Peyer's patch (tissue), 4 donors: ENCODE data around the gene STT3B. TPM values are rescaled to one million over a fixed set of nuclear protein-coding genes. Genes with fewer than 3 reads are reported as not detected.

Experiments used
- DNase-seq, 3 donors: peaks; one replicate each; pipeline ENCODE4 v3.0.0-alpha.2; 2017 to 2019
- H3K27ac ChIP-seq, 4 donors: fragments of 200-600 bp; sonication (generic); one replicate each; pipeline ENCODE4 v1.5.1; 2016 to 2019
- H3K27me3 ChIP-seq, 2 donors: fragments of 200-600 bp; sonication (generic); one replicate each; pipeline ENCODE4 v1.5.1; 2019
- H3K36me3 ChIP-seq, 3 donors: fragments of 200-600 bp; sonication (generic); one replicate each; pipeline ENCODE4 v1.5.1; 2016 to 2019
- H3K4me1 ChIP-seq, 4 donors: fragments of 200-600 bp; sonication (generic); one replicate each; pipeline ENCODE4 v1.5.1; 2016 to 2019
- H3K4me3 ChIP-seq, 4 donors: fragments of 200-600 bp; sonication (generic); 1 replicate in 3 of 4; 2 replicates in 1 of 4; pipeline ENCODE4 v1.5.1; 2016 to 2019; ENCODE audit warnings: mild to moderate bottlenecking in 1 of 4
- H3K9me3 ChIP-seq, 4 donors: fragments of 200-600 bp; sonication (generic); one replicate each; pipeline ENCODE4 v1.5.1; 2016 to 2019; ENCODE audit warnings: mild to moderate bottlenecking in 1 of 4
- POLR2A ChIP-seq, 2 donors: fragments of 450-650 bp; IDR thresholded peaks; one replicate each; pipeline ENCODE4 v1.5.1; 2017; ENCODE audit warnings: antibody characterized with exemption in 2 of 2, mild to moderate bottlenecking in 2 of 2, moderate library complexity in 2 of 2
- total RNA-seq, 4 donors: library from RNA; depleted of rRNA; stranded (reverse); fragments of >200 nt; gene quantifications; one replicate each; pipeline ENCODE4 v1.1.0, GENCODE V29; 2016
- TF ChIP-seq, protein P1 (sequence below), 6 experiments: fragments of 450-650 bp in 4 of 6; fragments of 200-600 bp in 2 of 6; sonication (generic) in 1 of 6; IDR thresholded peaks; one replicate each; pipeline ENCODE4 v1.5.1; 2017 to 2019; ENCODE audit warnings: antibody characterized with exemption in 6 of 6, mild to moderate bottlenecking in 3 of 6, moderate library complexity in 1 of 6

STT3B gene
- total RNA-seq, 4 donors from 2014 or later, result 83.9 to 179 (median 144) TPM

DNA sequence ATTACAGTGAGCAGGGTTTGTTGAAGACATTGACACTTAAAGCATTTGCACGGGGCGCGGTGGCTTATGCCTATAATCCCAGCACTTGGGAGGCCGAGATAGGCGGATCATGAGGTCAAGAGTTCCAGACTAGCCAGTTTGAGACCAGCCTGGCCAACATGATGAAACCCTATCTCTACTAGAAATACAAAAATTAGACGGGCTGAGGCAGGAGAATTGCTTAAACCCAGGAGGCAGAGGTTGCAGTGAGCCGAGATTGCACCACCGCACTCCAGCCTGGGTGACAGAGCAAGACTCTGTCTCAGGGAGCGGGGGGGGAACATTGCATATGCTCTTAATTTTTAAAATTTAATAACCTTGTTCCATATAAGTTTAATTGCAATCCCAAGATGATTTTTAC is 11.9 kb downstream of the STT3B start:
- Histone ChIP-seq H3K36me3 (no peaks in the 10 kb centered on the region), H3K4me3 (no peak overlapping the region), H3K9me3 (no peaks in the 10 kb centered on the region), H3K27ac (no peak overlapping the region), H3K4me1 (peaks cover 0 to 26% (median 0%) of the 10 kb centered on the region in 4 donors), H3K27me3 (no peaks in the 10 kb centered on the region)
- TF ChIP-seq, protein P1, sequence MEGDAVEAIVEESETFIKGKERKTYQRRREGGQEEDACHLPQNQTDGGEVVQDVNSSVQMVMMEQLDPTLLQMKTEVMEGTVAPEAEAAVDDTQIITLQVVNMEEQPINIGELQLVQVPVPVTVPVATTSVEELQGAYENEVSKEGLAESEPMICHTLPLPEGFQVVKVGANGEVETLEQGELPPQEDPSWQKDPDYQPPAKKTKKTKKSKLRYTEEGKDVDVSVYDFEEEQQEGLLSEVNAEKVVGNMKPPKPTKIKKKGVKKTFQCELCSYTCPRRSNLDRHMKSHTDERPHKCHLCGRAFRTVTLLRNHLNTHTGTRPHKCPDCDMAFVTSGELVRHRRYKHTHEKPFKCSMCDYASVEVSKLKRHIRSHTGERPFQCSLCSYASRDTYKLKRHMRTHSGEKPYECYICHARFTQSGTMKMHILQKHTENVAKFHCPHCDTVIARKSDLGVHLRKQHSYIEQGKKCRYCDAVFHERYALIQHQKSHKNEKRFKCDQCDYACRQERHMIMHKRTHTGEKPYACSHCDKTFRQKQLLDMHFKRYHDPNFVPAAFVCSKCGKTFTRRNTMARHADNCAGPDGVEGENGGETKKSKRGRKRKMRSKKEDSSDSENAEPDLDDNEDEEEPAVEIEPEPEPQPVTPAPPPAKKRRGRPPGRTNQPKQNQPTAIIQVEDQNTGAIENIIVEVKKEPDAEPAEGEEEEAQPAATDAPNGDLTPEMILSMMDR (IDR thresholded peaks at IDR 0.05), result no peak
- no peak for TF ChIP-seq POLR2A (IDR thresholded peaks at IDR 0.05)
- no peak for DNase-seq

DNA sequence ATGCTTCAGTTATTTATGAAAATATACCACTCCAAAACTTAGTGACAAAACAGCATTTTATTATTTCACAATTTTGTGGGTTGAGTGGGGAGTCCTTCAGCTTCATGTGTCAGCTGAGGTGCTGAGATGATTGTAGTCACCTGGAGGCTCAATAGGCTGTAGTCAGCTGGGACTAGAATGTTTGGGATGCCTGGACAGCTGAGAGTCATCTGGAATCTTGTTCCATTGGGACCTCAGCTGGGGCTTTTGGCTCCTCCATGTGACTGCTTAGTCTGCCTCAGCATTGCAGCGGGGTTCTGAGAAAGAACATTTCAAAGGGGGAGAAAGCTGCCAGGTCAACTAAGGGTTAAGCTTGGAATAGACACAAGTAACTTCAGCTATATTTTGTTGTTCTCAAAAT is 13.4 kb downstream of the STT3B start:
- H3K27me3 ChIP-seq, result no peaks in the 10 kb centered on the region
- H3K4me1 ChIP-seq, result peaks cover 0 to 24% (median 0%) of the 10 kb centered on the region in 4 donors
- no peak overlapping the region for H3K27ac ChIP-seq

DNA sequence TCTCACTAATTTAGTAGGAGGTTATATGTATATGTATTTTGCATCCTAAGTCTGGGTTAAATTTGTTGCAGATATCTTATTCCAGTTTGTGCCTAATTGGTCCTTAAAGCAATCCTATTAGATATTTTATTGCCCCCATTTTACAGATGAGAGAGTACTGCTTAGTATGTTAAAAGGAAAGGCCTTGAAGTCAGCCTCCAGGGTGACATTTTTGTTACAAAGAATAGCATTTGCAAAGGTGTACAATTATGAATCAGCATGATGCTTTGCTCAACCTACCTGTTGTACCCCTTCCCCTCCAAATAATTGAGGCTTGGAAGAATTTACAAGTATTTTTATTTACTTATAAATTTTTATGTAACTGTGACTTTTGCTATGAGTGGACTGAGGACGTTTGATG is 14.0 kb downstream of the STT3B start:
- H3K27ac ChIP-seq, result no peak overlapping the region
- H3K9me3 ChIP-seq, result no peaks in the 10 kb centered on the region
- DNase-seq, result no peak
- H3K4me1 ChIP-seq, result peaks cover 0 to 24% (median 0%) of the 10 kb centered on the region in 4 donors
- no peak overlapping the region for H3K4me3 ChIP-seq
- H3K36me3 ChIP-seq, result no peaks in the 10 kb centered on the region
- TF ChIP-seq, protein P1 (IDR thresholded peaks at IDR 0.05), result no peak
- TF ChIP-seq POLR2A (IDR thresholded peaks at IDR 0.05), result no peak
- H3K27me3 ChIP-seq, result no peaks in the 10 kb centered on the region

More for the DNA sequence above, 13.4 kb downstream of the STT3B start:
- no peak overlapping the region for H3K4me3 ChIP-seq
- H3K36me3 ChIP-seq, result no peaks in the 10 kb centered on the region
- DNase-seq, result no peak
- TF ChIP-seq, protein P1 (IDR thresholded peaks at IDR 0.05), result no peak
- TF ChIP-seq POLR2A (IDR thresholded peaks at IDR 0.05), result no peak
- H3K9me3 ChIP-seq, result no peaks in the 10 kb centered on the region

DNA sequence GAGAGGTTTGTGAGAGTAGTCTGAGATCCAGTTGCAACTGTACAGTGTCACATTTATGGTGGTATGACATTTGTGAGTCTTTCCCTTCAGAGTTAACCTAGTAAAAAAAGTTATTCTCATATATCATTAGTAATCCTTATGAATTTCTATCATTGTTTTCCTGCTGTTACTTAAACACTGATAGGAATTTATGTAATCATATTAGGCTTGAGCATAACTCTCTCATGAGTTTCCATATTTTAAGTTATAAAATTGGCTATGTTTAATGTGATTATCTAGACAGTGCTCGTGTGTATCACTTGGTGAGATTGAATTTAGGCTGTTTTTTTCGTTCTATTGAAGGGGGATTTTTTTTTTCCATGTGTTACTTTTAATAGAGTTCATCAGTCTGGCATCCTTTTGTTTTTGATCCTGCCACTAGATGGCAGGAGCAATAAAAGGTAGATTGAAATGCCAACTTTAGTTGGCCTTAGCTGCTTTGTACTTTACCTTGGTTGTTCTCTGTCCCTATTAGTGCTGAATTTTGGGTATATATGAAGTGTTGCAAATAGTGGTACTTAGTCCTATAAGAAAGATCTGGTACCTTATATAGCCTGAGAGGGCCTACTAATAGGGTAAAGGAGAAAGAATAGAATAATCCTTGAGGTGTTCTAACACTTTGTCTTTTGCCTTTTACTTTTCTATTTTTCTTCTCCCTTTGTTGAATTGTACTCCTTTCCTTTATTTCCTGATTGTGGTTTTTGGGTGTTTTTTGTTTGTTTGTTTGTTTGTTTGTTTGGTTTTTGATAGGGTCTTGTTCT is 17.9 kb downstream of the STT3B start:
- TF ChIP-seq POLR2A (IDR thresholded peaks at IDR 0.05), result no peak
- TF ChIP-seq, protein P1 (IDR thresholded peaks at IDR 0.05), result peak; percentile 44 to 74 (median 64)
- no peaks in the 10 kb centered on the region for H3K36me3 ChIP-seq
- peak in 1 of 3 donors; percentile 48 for DNase-seq
- H3K4me1 ChIP-seq, result peaks cover 0 to 16% (median 0%) of the 10 kb centered on the region in 4 donors
- H3K4me3 ChIP-seq, result no peak overlapping the region
- H3K9me3 ChIP-seq, result no peaks in the 10 kb centered on the region
- H3K27ac ChIP-seq, result no peak overlapping the region
- no peaks in the 10 kb centered on the region for H3K27me3 ChIP-seq

DNA sequence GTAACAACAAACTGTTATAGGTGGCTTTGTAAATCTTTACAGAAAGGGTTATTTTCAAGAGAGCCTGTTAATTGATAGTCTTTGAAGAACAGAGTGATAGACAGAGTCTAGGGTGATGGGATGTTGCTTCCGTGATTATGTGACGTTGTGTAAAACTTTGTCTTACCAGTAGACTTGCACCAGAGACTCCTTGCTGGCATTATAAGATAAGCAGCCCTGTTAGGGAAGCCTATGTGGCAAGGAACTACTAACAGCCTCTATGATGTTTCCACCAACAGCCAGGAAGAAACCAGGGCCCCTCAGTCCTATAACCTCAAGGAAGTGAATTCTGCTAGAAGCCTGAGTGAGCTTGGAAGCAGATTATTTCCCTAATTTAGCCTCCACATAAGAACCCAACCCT is 18.9 kb downstream of the STT3B start:
- H3K27me3 ChIP-seq, result no peaks in the 10 kb centered on the region
- H3K4me3 ChIP-seq, result no peak overlapping the region
- no peaks in the 10 kb centered on the region for H3K36me3 ChIP-seq
- peaks cover 0 to 16% (median 0%) of the 10 kb centered on the region in 4 donors for H3K4me1 ChIP-seq
- no peak for TF ChIP-seq POLR2A (IDR thresholded peaks at IDR 0.05)
- TF ChIP-seq, protein P1 (IDR thresholded peaks at IDR 0.05), result no peak
- H3K27ac ChIP-seq, result no peak overlapping the region
- no peak for DNase-seq
- H3K9me3 ChIP-seq, result no peaks in the 10 kb centered on the region
